ENCODE data around the gene FLCN. TPM values are rescaled to one million over a fixed set of nuclear protein-coding genes. Genes with fewer than 3 reads are reported as not detected.

The FLCN gene
- total and polyA plus RNA-seq, 10 of the 15 experiments (the other 5 are each of a cell fraction or from before 2014, with no cell fraction given) = 1.1 to 24.7 (median 10.4) TPM

DNA sequence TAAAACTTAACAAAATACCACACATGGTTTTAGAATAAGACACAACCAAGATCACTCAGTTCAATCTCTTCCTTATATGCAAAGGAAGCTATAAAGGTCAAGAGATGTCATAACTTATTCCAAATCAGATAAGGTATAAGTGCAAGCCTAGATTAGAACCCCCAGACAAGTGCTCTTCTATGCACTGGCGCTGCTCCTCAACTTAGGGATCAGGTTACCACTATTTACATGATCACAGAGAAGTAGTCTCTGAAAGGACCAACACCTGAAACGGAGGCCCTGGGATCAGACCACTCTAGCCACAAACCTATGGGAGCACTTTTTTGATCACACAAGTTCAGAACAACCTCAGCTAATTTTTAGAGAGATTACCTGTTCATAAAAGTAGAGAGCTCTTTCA, 27.5 kb upstream of the FLCN start:
- CTCF ChIA-PET = interaction anchor here (0.7 to 2.2 kb wide), 2 partner anchors 9 to 29 kb away, joined by 3 to 5 read pairs; no protein-coding TSS in a partner anchor
- FAIRE-seq (no peak), ATAC-seq (no peak), DNase-seq (ENCODE audit: low read depth, low spot score) (no peak)
- Histone ChIP-seq H3K4me1 (ENCODE audit: control insufficient read depth, insufficient read depth, low read length) (no peaks in the 10 kb centered on the region), H3K36me3 (ENCODE audit: control insufficient read depth in 2 of 2, insufficient read depth in 2 of 2, low read length in 1 of 2) (peaks cover 15 to 16% of the 10 kb centered on the region in 2 experiments), H4K20me1 (ENCODE audit: control insufficient read depth, insufficient read depth) (no peaks in the 10 kb centered on the region), H3K9ac (ENCODE audit: control insufficient read depth, insufficient read depth, low read length) (no peak overlapping the region), H3K4me2 (ENCODE audit: control insufficient read depth, insufficient read depth) (no peak overlapping the region), H3K27me3 (replicated peaks in 1 of 2; ENCODE audit: control insufficient read depth in 2 of 2, insufficient read depth in 2 of 2, low read length in 1 of 2) (no peaks in the 10 kb centered on the region), H2AFZ (ENCODE audit: control insufficient read depth, low read depth, low read length) (no peak overlapping the region), H3K9me3 (replicated peaks; ENCODE audit: control insufficient read depth, insufficient read depth, low read length) (no peaks in the 10 kb centered on the region), H3K27ac (ENCODE audit: control insufficient read depth, insufficient read depth) (no peak overlapping the region), H3K4me3 (no peak overlapping the region), H3K79me2 (ENCODE audit: control insufficient read depth, insufficient read depth, low read length) (no peaks in the 10 kb centered on the region)
- BruUV-seq (replicated peaks) = no TSS peak
- in situ Hi-C loops (cut with MboI) = no loop called here
- SMC1A ChIA-PET (ENCODE audit: uncharacterized antibody, unreplicated experiment) = interaction anchor here (1.0 kb wide), 1 partner anchor 10 kb away, joined by 3 read pairs; no protein-coding TSS in a partner anchor
- RAD21 ChIA-PET (ENCODE audit: unreplicated experiment) = interaction anchor here (0.6 kb wide), 1 partner anchor 210 kb away, joined by 4 read pairs; no protein-coding TSS in a partner anchor
- TF ChIP-seq MYB (IDR thresholded peaks at IDR 0.05; ENCODE audit: borderline replicate concordance, low read depth, low read length) = no peak
- no peak for TF ChIP-seq RFX5 (IDR thresholded peaks at IDR 0.05; ENCODE audit: low read depth, low read length)
- TF ChIP-seq, protein P1, sequence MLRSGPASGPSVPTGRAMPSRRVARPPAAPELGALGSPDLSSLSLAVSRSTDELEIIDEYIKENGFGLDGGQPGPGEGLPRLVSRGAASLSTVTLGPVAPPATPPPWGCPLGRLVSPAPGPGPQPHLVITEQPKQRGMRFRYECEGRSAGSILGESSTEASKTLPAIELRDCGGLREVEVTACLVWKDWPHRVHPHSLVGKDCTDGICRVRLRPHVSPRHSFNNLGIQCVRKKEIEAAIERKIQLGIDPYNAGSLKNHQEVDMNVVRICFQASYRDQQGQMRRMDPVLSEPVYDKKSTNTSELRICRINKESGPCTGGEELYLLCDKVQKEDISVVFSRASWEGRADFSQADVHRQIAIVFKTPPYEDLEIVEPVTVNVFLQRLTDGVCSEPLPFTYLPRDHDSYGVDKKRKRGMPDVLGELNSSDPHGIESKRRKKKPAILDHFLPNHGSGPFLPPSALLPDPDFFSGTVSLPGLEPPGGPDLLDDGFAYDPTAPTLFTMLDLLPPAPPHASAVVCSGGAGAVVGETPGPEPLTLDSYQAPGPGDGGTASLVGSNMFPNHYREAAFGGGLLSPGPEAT (IDR thresholded peaks at IDR 0.05; ENCODE audit: low read depth) = no peak
- intact Hi-C loops (cut with micrococcal nuclease; ENCODE audit: unreplicated experiment) = no loop called here
- 67% methylated on average over 2 of the region's 2 CpGs for WGBS (ENCODE audit: insufficient coverage, insufficient replicate concordance, low lambda C conversion rate, missing lambda C conversion rate)
- POLR2A ChIA-PET = no interaction called here

DNA sequence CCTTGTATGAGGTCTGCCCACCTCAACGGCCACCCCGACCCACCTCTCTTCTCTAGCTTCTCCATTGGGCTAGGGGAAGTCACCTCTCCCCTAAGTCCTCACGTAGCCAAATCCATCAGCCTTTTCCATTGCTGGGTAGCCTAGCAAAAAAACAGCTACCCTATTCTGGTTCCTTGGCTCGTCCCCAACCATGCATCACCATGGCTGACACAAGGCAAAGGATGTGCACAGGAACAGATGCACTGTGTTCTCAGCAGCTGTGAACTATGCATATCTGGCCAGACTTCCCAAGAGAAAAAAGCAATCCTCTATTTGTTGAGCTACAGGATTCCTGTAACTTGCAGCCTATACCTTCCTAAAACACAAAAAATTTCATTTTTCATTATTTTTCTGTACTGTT, 22.0 kb upstream of the FLCN start:
- BruUV-seq (replicated peaks) = no TSS peak
- TF ChIP-seq ZNF207 (IDR thresholded peaks at IDR 0.05; ENCODE audit: borderline replicate concordance) (no peak), CEBPB (IDR thresholded peaks at IDR 0.05; ENCODE audit: borderline replicate concordance in 1 of 2, low read depth in 2 of 2, low read length in 2 of 2) (no peak)
- TF ChIP-seq, protein P2, sequence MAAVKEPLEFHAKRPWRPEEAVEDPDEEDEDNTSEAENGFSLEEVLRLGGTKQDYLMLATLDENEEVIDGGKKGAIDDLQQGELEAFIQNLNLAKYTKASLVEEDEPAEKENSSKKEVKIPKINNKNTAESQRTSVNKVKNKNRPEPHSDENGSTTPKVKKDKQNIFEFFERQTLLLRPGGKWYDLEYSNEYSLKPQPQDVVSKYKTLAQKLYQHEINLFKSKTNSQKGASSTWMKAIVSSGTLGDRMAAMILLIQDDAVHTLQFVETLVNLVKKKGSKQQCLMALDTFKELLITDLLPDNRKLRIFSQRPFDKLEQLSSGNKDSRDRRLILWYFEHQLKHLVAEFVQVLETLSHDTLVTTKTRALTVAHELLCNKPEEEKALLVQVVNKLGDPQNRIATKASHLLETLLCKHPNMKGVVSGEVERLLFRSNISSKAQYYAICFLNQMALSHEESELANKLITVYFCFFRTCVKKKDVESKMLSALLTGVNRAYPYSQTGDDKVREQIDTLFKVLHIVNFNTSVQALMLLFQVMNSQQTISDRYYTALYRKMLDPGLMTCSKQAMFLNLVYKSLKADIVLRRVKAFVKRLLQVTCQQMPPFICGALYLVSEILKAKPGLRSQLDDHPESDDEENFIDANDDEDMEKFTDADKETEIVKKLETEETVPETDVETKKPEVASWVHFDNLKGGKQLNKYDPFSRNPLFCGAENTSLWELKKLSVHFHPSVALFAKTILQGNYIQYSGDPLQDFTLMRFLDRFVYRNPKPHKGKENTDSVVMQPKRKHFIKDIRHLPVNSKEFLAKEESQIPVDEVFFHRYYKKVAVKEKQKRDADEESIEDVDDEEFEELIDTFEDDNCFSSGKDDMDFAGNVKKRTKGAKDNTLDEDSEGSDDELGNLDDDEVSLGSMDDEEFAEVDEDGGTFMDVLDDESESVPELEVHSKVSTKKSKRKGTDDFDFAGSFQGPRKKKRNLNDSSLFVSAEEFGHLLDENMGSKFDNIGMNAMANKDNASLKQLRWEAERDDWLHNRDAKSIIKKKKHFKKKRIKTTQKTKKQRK (IDR thresholded peaks at IDR 0.05; ENCODE audit: low read depth, low read length) = no peak
- no peaks in the 10 kb centered on the region for H4K20me1 ChIP-seq (ENCODE audit: control insufficient read depth, insufficient read depth)
- RAD21 ChIA-PET (ENCODE audit: unreplicated experiment) = no interaction called here
- H2AFZ ChIP-seq (ENCODE audit: control insufficient read depth, low read depth, low read length) = no peak overlapping the region
- no peak overlapping the region for H3K9ac ChIP-seq (ENCODE audit: control insufficient read depth, insufficient read depth, low read length)
- no peak overlapping the region for H3K4me2 ChIP-seq (ENCODE audit: control insufficient read depth, insufficient read depth)
- ATAC-seq = no peak
- intact Hi-C loops (cut with micrococcal nuclease; ENCODE audit: unreplicated experiment) (no loop called here), in situ Hi-C loops (cut with MboI) (no loop called here)
- H3K27ac ChIP-seq (ENCODE audit: control insufficient read depth, insufficient read depth) = no peak overlapping the region
- SMC1A ChIA-PET (ENCODE audit: uncharacterized antibody, unreplicated experiment) = interaction anchor here (0.8 to 1.9 kb wide), 3 partner anchors 20 to 258 kb away, joined by 3 to 8 read pairs (median 3); no protein-coding TSS in a partner anchor
- WGBS (ENCODE audit: insufficient coverage, insufficient replicate concordance, low lambda C conversion rate, missing lambda C conversion rate) = 97% methylated on average over 4 of the region's 4 CpGs
- no peak for DNase-seq (ENCODE audit: low read depth, low spot score)
- CTCF ChIA-PET = interaction anchor here (1.1 to 2.4 kb wide), 3 partner anchors 11 to 54 kb away, joined by 3 to 12 read pairs (median 3); no protein-coding TSS in a partner anchor
- H3K4me3 ChIP-seq = no peak overlapping the region
- POLR2A ChIA-PET = no interaction called here
- no peaks in the 10 kb centered on the region for H3K9me3 ChIP-seq (replicated peaks; ENCODE audit: control insufficient read depth, insufficient read depth, low read length)
- no peak for FAIRE-seq
- H3K79me2 ChIP-seq (ENCODE audit: control insufficient read depth, insufficient read depth, low read length) = no peaks in the 10 kb centered on the region
- H3K27me3 ChIP-seq (replicated peaks in 1 of 2; ENCODE audit: control insufficient read depth in 2 of 2, insufficient read depth in 2 of 2, low read length in 1 of 2) = no peaks in the 10 kb centered on the region
- H3K36me3 ChIP-seq (ENCODE audit: control insufficient read depth in 2 of 2, insufficient read depth in 2 of 2, low read length in 1 of 2) = peaks cover 18 to 27% of the 10 kb centered on the region in 2 experiments
- H3K4me1 ChIP-seq (ENCODE audit: control insufficient read depth, insufficient read depth, low read length) = no peaks in the 10 kb centered on the region
